ENCODE measurements around the gene SLC28A1.

The SLC28A1 gene

GRCh38 chr15:84883916-84884781 is at the start of gene SLC28A1:
SLC28A1 (plus strand) TSS chr15:84884662; CDS start chr15:84887761, 3,099 bp downstream.
- no peak for DNase-seq (ENCODE audit: low spot score)

- DNase-seq (ENCODE audit: low spot score): no peak
Observed at GRCh38 chr15:84834969-84835368, 49.5 kb upstream of the SLC28A1 start.

GRCh38 chr15:84835661-84836337 is 48.7 kb upstream of the SLC28A1 start:
- no peak for DNase-seq (ENCODE audit: low spot score)

- DNase-seq (ENCODE audit: low spot score): no peak
Observed at GRCh38 chr15:84836844-84837243, 47.6 kb upstream of the SLC28A1 start.

GRCh38 chr15:84839714-84840113 is 44.7 kb upstream of the SLC28A1 start:
- DNase-seq (ENCODE audit: low spot score): no peak

GRCh38 chr15:84840255-84840654 is 44.2 kb upstream of the SLC28A1 start:
- DNase-seq (ENCODE audit: low spot score): no peak

GRCh38 chr15:84840741-84841429 is 43.6 kb upstream of the SLC28A1 start:
- no peak for DNase-seq (ENCODE audit: low spot score)

- no peak for DNase-seq (ENCODE audit: low spot score)
Observed at GRCh38 chr15:84842781-84843180, 41.7 kb upstream of the SLC28A1 start.

- no peak for DNase-seq (ENCODE audit: low spot score)
Observed at GRCh38 chr15:84844964-84845363, 39.5 kb upstream of the SLC28A1 start.

GRCh38 chr15:84845631-84846030 is 38.8 kb upstream of the SLC28A1 start:
- peak; percentile 34 for DNase-seq (ENCODE audit: low spot score)

- no peak for DNase-seq (ENCODE audit: low spot score)
Observed at GRCh38 chr15:84846269-84846668, 38.2 kb upstream of the SLC28A1 start.

GRCh38 chr15:84847382-84847781 is 37.1 kb upstream of the SLC28A1 start:
- DNase-seq (ENCODE audit: low spot score): no peak

GRCh38 chr15:84852212-84852611 is 32.2 kb upstream of the SLC28A1 start:
- no peak for DNase-seq (ENCODE audit: low spot score)

- DNase-seq (ENCODE audit: low spot score): no peak
Observed at GRCh38 chr15:84855136-84855535, 29.3 kb upstream of the SLC28A1 start.

GRCh38 chr15:84855765-84856164 is 28.7 kb upstream of the SLC28A1 start:
- no peak for DNase-seq (ENCODE audit: low spot score)

- no peak for DNase-seq (ENCODE audit: low spot score)
Observed at GRCh38 chr15:84856731-84857417, 27.6 kb upstream of the SLC28A1 start.

GRCh38 chr15:84857418-84858004 is 27.0 kb upstream of the SLC28A1 start:
- no peak for DNase-seq (ENCODE audit: low spot score)

- no peak for DNase-seq (ENCODE audit: low spot score)
Observed at GRCh38 chr15:84858231-84858630, 26.2 kb upstream of the SLC28A1 start.

- no peak for DNase-seq (ENCODE audit: low spot score)
Observed at GRCh38 chr15:84859144-84859543, 25.3 kb upstream of the SLC28A1 start.

- DNase-seq (ENCODE audit: low spot score): no peak
Observed at GRCh38 chr15:84859651-84860050, 24.8 kb upstream of the SLC28A1 start.

GRCh38 chr15:84861781-84862180 is 22.7 kb upstream of the SLC28A1 start:
- no peak for DNase-seq (ENCODE audit: low spot score)

All from cerebellar cortex (tissue), 1 donor.